Stimulated activated CD8-positive, alpha-beta memory T cell treated with anti-CD3 and anti-CD28 coated beads, Interleukin-15, amount 100 ng/mL, for 4 hours (primary cell): ENCODE data around the gene PIGZ.

Experiments used
- DNase-seq, 2 donors: peaks; one replicate each; pipeline ENCODE4 v3.0.0-alpha.2; 2020; ENCODE audit warnings: low read depth in 2 of 2

PIGZ gene

DNA sequence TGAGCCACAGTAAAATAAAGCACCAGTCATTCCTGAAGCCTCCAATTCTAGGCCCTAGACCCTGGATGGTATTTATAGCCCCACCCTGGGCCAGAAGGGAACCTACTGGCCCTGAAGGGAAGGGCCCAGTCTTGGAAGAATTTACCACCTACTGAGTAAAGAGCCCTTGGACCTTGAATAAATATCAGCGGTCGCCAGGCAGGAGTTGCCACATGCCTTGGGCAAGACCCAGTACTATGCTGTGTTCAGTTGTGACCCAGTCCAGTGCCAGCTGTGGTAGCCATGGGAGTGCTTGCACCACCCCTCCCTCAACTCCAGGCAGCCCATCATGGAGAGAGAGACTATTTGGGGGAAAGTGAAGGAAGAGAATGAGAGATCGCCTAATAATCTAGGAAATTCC, 53.3 kb downstream of the PIGZ start:
- no peak for DNase-seq

DNA sequence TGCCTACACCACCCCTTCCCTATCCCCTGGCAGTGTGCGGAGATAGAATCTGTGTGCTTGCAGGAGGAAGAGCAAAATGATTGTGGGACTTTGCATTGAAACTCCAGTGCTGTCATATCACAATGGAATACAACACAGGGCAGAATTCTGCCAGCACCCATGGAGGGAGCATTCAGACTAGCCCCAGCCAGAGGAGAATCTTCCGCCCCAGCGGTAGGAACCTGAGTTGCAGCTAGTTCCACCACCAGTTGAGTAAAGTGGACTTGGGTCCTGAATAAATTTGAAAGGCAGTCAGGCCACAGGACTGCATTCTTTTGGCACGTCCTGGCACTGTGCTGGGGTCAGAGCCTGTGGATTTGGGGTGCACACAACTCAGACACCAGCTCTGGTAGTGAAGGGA, 53.8 kb downstream of the PIGZ start:
- no peak for DNase-seq

DNA sequence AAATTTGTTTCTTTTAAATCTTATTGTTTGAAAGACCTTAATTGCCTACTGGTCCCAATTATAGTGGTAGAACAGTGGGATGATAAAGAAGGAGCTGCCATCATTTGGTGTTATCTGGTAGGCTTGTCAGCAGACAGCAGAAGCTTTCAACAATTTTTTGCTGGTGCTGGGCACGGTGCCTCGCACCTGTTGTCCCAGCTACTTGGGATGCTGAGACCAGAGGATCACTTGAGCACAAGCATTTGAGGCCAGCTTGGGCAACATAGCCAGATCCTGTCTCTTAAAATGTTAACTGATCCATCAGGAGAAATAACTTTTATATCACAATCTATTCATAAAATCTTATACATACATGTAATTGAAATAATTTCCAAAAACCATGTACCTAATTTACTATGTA, 64.9 kb downstream of the PIGZ start:
- no peak for DNase-seq

DNA sequence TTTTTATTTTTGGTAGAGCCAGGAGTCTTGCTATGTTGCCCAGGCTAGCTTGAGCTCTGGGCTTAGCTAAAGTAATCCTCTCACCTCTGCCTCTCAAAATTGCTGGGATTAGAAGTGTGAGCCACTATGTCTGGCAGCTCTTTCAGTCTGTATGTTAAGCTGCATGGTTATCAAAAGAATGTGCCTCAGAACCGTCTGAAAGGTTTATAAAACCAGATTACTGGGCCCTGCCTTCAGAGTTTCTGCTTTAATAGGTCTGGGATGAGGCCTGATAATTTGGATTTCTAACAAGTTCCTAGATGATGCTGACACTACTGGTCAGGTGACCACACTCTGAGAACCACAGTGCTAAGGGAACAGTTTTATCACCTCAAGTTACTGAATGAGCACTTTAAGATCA, 66.3 kb downstream of the PIGZ start:
- DNase-seq: no peak

DNA sequence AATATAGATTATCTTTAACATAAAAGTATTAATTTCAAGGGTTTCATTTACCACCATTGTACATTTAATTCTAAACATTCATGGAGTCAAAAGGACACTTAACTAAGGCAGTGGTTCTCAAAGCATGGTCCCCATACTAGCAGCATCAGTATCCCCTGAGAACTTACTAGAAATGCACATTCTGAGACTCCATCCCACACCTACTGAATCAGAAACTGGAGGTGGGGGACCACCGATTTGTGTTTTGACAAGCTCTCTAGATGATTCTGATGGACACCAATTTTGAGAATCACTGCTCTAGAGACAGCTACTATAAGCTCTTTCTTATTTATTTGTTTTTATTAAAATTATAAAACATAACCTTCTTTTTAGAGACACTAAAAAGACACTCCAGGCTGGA, 66.9 kb downstream of the PIGZ start:
- DNase-seq: no peak
